T-helper 1 cell treated with Interleukin-12 subunit alpha and Interleukin-12 subunit beta and Interleukin-4 antibody, amounts not matched to agents 30 μg/mL and 1 μg/mL, for 36 hours (primary cell): ENCODE measurements around the gene MSN.
"Not testable (repeated sequence)": the region's sequence is repeated elsewhere in the genome, so short reads cannot be mapped to it uniquely, and the experiment has no call there.

Experiments
- H3K27ac Mint-ChIP-seq: one replicate; pipeline ENCODE4 v1.8.0; 2021; ENCODE audit warnings: mild to moderate bottlenecking, mixed read lengths
- H3K27me3 Mint-ChIP-seq: one replicate; pipeline ENCODE4 v1.8.0; 2021; ENCODE audit warnings: low read depth, mixed read lengths
- H3K36me3 Mint-ChIP-seq: one replicate; pipeline ENCODE4 v1.8.0; 2021; ENCODE audit warnings: low read depth, mixed read lengths
- H3K4me1 Mint-ChIP-seq: one replicate; pipeline ENCODE4 v1.8.0; 2021; ENCODE audit warnings: low read depth, mixed read lengths
- H3K4me3 Mint-ChIP-seq: one replicate; pipeline ENCODE4 v1.8.0; 2021; ENCODE audit warnings: mild to moderate bottlenecking, moderate library complexity, mixed read lengths
- H3K9me3 Mint-ChIP-seq: one replicate; pipeline ENCODE4 v1.8.0; 2021; ENCODE audit warnings: mixed read lengths

The MSN gene

DNA sequence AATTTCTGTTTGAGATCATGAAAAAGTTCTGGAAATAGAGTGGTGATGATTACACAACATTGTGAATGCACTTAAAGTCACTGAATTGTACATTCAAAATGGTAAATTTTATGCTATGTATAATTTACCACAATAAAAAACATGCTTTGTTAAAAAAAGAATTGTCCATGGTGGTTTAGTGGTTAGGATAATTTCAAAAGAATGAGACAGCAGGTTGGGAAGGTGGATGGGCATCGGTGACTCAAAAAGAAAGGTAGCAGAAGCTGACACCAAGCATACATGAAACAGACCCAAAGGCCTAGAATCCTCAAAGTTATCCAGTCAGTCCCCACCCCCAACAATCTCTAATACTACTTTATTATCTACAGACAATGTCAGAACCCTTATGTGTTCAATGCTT is 91.1 kb downstream of the MSN start:
- Mint-ChIP-seq H3K9me3 (peaks cover 29% of the 10 kb centered on the region), H3K27ac (no peak overlapping the region), H3K27me3 (no peaks in the 10 kb centered on the region), H3K36me3 (peaks cover 13% of the 10 kb centered on the region), H3K4me3 (no peak overlapping the region), H3K4me1 (peaks cover 20% of the 10 kb centered on the region)

- H3K27me3 Mint-ChIP-seq, H3K4me3 Mint-ChIP-seq, H3K27ac Mint-ChIP-seq: not testable (repeated sequence)
- Mint-ChIP-seq H3K4me1 (peaks cover 24% of the 10 kb centered on the region), H3K36me3 (peaks cover 18% of the 10 kb centered on the region), H3K9me3 (peaks cover 27% of the 10 kb centered on the region)
Measured at GRCh38 chrX:65759525-65759924, 92.1 kb downstream of the MSN start.

- no peaks in the 10 kb centered on the region for H3K27me3 Mint-ChIP-seq
- H3K9me3 Mint-ChIP-seq: no peaks in the 10 kb centered on the region
- peaks cover 2% of the 10 kb centered on the region for H3K4me1 Mint-ChIP-seq
- peaks cover 5% of the 10 kb centered on the region for H3K36me3 Mint-ChIP-seq
- H3K4me3 Mint-ChIP-seq: no peak overlapping the region
- no peak overlapping the region for H3K27ac Mint-ChIP-seq
Measured at GRCh38 chrX:65769564-65770292, 102.3 kb downstream of the MSN start.

GRCh38 chrX:65772842-65773241 is 105.4 kb downstream of the MSN start:
- Mint-ChIP-seq H3K4me1 (peaks cover 2% of the 10 kb centered on the region), H3K9me3 (no peaks in the 10 kb centered on the region), H3K27me3 (peaks cover under 1% of the 10 kb centered on the region), H3K36me3 (peaks cover 5% of the 10 kb centered on the region), H3K4me3 (no peak overlapping the region), H3K27ac (no peak overlapping the region)

- Mint-ChIP-seq H3K4me3 (no peak overlapping the region), H3K27me3 (peaks cover 6% of the 10 kb centered on the region), H3K27ac (no peak overlapping the region), H3K9me3 (peaks cover 4% of the 10 kb centered on the region), H3K36me3 (peaks cover 6% of the 10 kb centered on the region), H3K4me1 (peaks cover 23% of the 10 kb centered on the region)
Measured at GRCh38 chrX:65781845-65782244, 114.4 kb downstream of the MSN start.

- H3K4me1 Mint-ChIP-seq: peaks cover 20% of the 10 kb centered on the region
Measured at GRCh38 chrX:65783746-65784145, 116.3 kb downstream of the MSN start.

More at GRCh38 chrX:65783746-65784145, 116.3 kb downstream of the MSN start:
- no peaks in the 10 kb centered on the region for H3K27me3 Mint-ChIP-seq
- peak overlapping the region; percentile 51 for H3K4me3 Mint-ChIP-seq
- H3K9me3 Mint-ChIP-seq: no peaks in the 10 kb centered on the region
- no peaks in the 10 kb centered on the region for H3K36me3 Mint-ChIP-seq
- H3K27ac Mint-ChIP-seq: no peak overlapping the region
